SHP77 (cell line): ENCODE measurements around the gene MAML2.
"Not testable (repeated sequence)": the region's sequence is repeated elsewhere in the genome, so short reads cannot be mapped to it uniquely, and the experiment has no call there.

Experiments
- DNase-seq, 2 experiments: peaks; one replicate each; lab custom pipeline; 2025; lab: John Stamatoyannopoulos, UW

MAML2 gene

DNA sequence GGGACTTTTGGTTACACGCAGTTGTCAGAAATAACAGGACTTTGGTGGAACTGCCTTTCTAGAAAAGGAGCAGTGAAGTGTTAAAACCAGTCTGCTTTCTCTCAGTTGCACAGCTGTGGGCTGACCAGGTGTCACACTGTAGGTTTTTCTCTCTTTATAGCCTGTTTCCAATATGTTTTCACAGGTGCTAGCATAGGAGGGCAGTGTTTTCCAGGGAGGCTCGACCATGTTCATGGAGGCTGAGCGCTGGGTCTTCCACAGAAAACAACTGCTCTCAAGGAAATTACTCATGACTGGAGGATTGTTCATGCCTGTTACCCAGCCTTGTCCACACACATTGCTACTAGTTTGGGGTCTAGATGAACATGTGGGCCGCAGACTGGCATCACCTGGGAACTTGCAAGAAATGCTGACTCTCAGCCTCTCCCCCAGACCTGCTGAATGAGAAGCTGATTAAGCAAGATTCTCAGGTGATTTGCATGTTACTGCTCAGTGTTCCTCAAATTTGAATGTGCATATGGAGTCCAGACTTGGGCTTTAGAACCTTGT lies 157.7 kb downstream of the MAML2 start:
- DNase-seq = no peak

GRCh38 chr11:96180937-96181336 lies 162.1 kb downstream of the MAML2 start:
- DNase-seq = not testable (repeated sequence)

DNA sequence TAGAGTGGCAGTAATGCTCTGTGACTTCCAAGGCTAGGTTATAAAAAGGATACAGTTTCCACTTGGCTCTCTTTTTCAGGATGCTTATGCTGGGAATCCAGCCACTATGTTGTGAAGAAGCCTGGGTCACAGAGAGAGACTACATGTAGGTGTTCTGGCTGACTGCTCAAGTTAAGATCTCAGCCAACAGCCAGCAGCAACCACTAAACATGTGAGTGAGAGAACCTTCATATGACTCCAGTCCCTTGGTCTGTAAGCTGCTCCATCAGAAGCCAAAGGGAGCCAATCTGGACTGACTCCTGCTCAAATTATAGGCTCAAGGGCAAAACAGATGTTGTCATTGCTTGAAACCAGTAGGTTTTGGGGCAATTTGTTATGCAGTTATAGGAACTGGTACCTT lies 162.7 kb downstream of the MAML2 start:
- DNase-seq = no peak

DNA sequence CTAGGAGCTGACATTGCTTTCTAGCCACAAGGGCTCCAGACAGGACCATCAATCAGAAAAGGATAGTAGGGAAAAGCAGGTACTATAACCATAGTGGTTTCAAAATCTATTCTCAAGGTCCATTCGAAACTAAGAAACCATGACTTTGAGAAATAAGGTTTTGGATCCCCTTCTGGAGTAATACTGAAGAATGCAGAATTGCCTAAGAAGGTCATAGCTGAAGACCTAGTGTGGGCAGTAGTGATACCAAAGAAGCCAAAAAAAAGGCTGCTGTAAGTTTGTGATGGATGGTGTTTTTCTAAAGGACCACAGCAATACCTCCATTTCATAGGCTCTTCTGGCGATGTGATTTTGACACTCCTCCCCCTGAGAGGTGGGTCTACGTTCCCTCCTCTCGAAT lies 163.1 kb downstream of the MAML2 start:
- no peak for DNase-seq

DNA sequence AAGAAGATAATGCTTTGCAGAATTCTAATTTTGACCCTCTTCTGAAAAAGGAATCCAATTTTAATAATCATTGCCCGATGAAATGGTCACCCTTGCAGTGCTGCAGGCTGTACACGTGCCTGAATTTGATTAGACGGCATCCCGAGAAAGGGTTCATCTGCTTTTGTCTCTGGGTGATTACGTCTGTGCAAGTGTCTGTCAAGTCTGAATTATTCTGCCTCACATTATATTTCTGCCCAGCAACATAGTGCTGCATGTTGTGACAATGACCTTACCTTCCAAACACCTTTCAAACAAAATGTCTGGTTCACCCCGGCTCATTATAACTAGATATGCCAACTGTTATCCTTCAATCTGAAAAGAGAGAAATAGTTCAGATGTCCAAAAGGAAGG lies 164.1 kb downstream of the MAML2 start:
- DNase-seq = no peak

DNA sequence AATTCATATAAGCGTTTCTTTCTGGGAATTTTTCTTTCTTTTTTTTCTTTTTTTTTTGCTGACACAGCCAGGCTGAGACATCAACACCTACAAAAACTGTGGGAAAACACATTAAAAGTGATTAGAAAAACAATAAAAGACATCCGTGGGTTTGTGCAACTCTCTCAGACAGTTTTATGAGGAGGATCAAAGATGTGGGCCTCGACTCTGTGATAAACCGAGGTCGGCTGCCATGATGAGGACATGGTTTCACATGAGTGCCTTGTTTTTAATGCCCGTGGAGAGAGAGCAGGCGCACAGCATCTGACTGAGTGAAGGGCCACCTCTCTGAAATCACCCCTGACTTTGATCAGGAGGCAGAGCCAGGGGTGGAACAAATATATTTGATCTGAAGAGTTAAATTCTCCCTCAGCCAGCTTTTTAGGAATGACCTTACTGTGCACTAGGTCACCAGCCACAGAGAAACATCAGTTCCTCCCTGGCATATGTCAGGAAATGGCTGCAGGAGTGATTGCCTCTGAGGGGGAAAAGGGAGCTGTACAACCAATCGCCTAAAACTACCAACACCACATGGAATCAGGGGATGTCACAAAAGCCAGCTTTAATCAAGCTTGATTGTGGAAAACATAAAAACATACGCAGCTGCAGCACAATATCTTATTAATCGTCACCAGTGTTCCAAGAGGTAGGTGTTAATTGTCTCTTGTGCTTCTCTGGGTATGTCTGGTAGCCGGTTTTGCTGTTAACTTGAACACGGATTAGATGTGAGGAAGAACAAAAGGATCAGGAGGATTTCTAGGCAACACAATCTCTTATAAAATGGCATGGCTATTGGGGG lies 164.7 kb downstream of the MAML2 start:
- no peak for DNase-seq

DNA sequence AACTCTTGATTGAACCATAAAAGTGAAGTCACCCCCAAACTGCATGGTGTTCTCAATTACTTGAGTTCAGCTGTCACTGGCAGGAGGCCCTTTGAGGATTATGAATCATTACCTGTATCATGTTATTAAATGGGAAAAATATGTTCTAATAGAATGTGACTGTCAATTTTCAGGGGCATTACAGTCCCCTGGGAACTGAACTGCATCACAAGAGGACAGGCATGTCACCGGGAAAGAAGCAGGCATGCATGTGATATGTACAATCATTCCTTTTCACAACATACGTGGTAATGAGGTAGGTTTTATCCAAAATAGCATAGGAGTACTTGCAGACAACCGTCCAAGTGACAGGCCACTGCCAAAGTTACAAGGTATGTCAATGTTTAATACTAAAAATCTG lies 165.8 kb downstream of the MAML2 start:
- DNase-seq = no peak

- DNase-seq = no peak
These were observed 169.1 kb downstream of the MAML2 start for GRCh38 chr11:96173906-96174305.

DNA sequence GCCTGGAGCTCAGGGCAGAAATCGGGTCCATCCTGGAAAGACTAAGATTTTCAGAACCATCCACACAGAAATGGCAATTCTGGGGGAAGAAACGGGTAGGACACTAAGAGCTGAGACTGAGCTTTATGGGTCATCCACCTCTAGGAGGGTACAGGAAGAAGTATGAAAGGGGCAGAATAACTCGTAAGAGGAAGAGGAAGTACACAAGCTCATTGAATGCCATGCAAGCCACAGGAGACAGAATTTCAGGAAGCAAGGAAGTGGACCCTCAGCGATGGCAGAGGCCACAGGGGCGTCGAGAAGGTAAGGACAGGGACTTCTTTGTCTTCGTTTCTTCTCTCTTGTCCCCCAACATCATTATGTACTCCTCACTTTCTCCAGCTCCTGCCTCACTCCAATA lies 169.6 kb downstream of the MAML2 start:
- no peak for DNase-seq

DNA sequence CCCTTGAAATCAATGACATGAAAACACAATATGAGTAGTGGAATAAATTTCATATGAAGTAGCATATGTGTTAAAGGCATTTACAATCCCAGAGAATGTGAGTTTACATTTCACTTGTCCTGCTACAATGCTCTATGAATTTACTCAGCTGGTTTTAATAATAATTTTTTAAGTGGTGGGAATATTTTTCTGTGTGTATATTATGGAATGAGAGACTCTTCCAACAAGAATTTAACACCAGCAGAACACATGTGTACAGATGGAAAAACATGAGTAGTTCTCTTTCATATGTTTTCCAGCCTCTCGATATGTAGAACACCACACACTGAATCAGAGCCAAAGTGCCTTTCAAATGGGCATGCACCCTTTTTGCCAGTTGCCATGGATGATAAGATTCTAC lies 170.4 kb downstream of the MAML2 start:
- no peak for DNase-seq

DNA sequence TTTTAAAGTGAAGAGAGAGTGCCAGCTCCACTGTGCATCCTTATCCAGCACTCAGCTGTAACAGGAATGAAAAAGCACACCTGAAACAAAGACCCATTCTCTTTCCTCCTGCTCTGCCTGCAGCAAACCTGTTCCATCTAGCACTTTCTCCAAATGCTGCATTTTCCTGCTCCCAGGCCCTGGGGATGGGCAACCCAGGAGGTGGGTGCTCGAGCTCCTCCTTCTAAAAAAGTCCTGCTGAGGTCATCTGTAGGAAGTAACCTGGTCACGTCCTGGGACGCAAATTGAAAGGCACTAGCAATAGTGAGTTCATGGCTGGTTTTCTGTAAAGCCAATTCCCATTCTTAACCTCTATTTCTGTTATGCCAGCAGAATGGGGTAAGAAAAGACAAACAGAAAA lies 173.7 kb downstream of the MAML2 start:
- DNase-seq = no peak

GRCh38 chr11:96168623-96169022 lies 174.4 kb downstream of the MAML2 start:
- DNase-seq = no peak

- DNase-seq = no peak
These were observed 175.2 kb downstream of the MAML2 start for GRCh38 chr11:96167787-96168186.

DNA sequence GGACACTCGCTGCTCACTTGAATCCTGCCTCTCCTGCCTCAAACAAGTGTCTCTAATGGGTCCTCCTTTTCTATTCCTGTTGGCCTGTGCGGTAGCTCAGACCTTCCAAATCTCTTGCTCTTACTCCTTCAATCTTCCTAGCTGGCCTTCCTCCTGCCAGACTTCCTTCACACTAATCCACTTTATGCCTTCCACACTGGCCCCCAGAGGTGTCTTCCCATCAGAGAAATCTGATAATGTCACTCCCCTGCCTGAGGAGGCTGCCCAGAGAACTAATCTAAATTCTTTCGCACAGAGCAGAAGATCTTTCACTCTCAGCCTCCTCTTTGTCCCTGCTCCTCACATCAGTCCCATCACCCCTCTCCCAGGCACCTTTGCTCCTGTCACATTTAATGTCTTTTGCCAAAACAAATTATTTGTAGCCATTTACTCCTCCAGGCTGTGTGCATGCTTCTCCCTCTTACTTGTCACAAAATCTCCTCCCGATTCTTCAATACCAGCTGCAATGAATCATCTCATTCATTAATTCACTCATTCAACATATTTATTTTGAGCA lies 175.7 kb downstream of the MAML2 start:
- no peak for DNase-seq

- DNase-seq = no peak
These were observed 180.0 kb downstream of the MAML2 start for GRCh38 chr11:96162816-96163499.

DNA sequence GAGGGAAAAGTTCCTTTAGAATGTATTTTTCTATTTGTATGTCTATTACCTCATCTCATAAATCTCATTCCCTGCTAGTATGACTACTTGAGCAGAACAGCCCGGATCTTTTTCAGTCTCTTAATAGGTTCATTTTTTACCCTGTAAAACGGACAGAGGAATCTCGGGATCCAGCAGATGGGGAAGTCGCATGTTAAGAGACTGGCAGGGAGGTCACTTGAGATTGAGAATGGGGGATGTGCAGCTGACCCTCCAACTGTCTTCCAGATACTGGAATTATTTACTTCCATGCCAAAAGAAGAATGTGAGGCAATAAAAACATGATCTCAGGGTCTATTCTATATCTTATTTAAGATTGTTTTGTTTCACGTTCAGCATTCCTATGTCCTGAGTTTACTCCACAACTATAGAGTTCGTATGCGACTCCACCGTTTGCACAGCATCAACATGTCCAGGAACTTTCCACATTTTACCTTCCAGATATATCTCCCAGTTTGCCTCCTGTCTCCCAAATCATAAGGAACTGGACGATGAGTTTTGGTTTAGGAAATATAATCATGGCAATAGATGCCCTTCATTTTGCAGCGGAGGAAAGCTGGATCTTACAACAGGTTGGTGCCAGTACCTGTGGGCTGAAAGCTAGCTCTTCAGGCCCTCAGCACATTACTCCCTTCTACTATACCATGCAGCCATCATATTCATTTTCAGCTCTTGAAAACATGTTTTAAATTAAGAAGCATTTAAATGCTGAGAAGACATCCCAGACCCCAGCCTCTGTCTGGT lies 181.5 kb downstream of the MAML2 start:
- no peak for DNase-seq

DNA sequence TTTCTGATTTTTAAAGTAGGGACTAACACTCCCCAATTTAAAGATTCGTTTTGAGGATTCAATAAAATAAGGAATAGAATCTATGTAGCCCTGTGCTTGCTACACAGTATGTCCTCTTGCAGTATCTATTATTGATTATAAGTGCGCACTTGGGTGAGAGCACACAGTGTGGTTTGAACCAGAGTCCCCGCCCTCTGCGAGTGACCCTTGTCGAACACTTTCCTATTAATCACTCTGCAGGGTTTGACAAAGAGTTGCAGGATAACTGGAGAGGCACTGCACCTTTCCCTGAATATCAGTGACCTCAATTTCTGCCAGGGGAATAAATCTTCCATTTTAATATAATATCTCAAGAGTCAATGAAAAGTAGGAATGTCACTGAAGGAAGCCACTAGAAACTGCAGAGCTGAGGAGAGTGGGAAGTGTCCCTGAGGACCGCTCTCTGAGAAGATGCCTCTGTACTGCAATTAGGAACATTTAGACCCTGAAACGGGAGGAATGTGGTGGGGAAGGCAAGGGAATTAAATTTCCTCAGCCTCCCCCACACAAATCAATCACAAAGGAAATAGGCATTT lies 182.2 kb downstream of the MAML2 start:
- no peak for DNase-seq

- no peak for DNase-seq
These were observed 183.0 kb downstream of the MAML2 start for GRCh38 chr11:96159968-96160367.

DNA sequence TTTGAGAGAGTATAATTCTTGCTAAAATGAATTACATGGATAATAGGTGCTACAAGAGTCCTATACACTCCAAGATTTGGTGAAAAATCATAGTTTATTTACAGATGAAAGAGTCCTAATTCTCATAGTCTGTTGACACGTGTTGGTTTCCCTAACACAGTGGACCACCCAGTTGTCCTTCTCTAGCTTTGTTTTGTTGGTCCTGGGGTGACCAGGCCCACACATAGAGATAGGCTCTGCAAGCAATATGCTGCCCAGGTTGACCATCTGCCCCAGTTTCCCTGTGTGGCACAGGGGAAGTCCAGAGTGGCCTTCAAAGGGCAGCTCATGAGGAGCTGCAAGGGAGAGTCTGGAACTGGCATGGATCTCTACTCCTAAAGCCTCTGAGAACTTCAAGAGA lies 184.9 kb downstream of the MAML2 start:
- no peak for DNase-seq

GRCh38 chr11:96157517-96157873 lies 185.5 kb downstream of the MAML2 start:
- DNase-seq = no peak

DNA sequence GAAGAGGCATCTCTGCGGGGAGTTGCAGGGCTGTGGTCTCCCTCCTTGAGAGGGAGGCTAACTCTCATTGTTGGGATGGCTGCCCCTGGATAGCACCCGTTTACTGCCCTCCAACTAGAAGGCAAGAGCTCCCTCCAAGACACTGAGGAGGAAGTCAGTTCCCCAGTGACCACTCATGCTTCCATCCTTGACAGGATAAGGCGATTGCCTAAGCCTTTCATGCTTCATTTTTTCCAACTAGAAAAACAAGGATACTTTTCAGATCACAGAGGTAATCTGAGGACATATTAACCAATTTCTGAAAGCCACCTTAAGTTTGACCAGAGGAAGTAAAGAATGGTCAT lies 186.6 kb downstream of the MAML2 start:
- DNase-seq = no peak
